ENCODE results near the gene FNTB.

Gene FNTB

GRCh38 chr14:65074449-65075150 lies 87.9 kb downstream of the FNTB start:
- TF ChIP-seq CTCF (IDR thresholded peaks at IDR 0.05): no peak

- TF ChIP-seq CTCF (IDR thresholded peaks at IDR 0.05): no peak
Measured at GRCh38 chr14:65075628-65076325, 89.1 kb downstream of the FNTB start.

- TF ChIP-seq CTCF (IDR thresholded peaks at IDR 0.05): no peak
Measured at GRCh38 chr14:65077318-65077717, 90.6 kb downstream of the FNTB start.

- TF ChIP-seq CTCF (IDR thresholded peaks at IDR 0.05): no peak
Measured at GRCh38 chr14:65079201-65079600, 92.5 kb downstream of the FNTB start.

GRCh38 chr14:65079768-65080167 lies 93.1 kb downstream of the FNTB start:
- TF ChIP-seq CTCF (IDR thresholded peaks at IDR 0.05): no peak

- TF ChIP-seq CTCF (IDR thresholded peaks at IDR 0.05): no peak
Measured at GRCh38 chr14:65080960-65081747, 94.5 kb downstream of the FNTB start.

- no peak for TF ChIP-seq CTCF (IDR thresholded peaks at IDR 0.05)
Measured at GRCh38 chr14:65082930-65083329, 96.2 kb downstream of the FNTB start.

All from LNCAP (cell line).